ENCODE measurements around the gene TM4SF18.

GRCh38 chr3:149284034-149284433 is 49.4 kb downstream of the TM4SF18 start:
- no peak for TF ChIP-seq CTCF (IDR thresholded peaks at IDR 0.05; ENCODE audit: poor library complexity, severe bottlenecking)
- TF ChIP-seq, protein P1, sequence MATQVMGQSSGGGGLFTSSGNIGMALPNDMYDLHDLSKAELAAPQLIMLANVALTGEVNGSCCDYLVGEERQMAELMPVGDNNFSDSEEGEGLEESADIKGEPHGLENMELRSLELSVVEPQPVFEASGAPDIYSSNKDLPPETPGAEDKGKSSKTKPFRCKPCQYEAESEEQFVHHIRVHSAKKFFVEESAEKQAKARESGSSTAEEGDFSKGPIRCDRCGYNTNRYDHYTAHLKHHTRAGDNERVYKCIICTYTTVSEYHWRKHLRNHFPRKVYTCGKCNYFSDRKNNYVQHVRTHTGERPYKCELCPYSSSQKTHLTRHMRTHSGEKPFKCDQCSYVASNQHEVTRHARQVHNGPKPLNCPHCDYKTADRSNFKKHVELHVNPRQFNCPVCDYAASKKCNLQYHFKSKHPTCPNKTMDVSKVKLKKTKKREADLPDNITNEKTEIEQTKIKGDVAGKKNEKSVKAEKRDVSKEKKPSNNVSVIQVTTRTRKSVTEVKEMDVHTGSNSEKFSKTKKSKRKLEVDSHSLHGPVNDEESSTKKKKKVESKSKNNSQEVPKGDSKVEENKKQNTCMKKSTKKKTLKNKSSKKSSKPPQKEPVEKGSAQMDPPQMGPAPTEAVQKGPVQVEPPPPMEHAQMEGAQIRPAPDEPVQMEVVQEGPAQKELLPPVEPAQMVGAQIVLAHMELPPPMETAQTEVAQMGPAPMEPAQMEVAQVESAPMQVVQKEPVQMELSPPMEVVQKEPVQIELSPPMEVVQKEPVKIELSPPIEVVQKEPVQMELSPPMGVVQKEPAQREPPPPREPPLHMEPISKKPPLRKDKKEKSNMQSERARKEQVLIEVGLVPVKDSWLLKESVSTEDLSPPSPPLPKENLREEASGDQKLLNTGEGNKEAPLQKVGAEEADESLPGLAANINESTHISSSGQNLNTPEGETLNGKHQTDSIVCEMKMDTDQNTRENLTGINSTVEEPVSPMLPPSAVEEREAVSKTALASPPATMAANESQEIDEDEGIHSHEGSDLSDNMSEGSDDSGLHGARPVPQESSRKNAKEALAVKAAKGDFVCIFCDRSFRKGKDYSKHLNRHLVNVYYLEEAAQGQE (IDR thresholded peaks at IDR 0.05; ENCODE audit: borderline replicate concordance), result no peak
- TF ChIP-seq EZH2 (IDR thresholded peaks at IDR 0.05; ENCODE audit: borderline replicate concordance, insufficient read depth, low read length, poor library complexity, severe bottlenecking), result no peak
